Adrenal gland (tissue), 12 donors: ENCODE results near the gene PSME1. TPM values are rescaled to one million over a fixed set of nuclear protein-coding genes. Genes with fewer than 3 reads are reported as not detected.

Source experiments
- DNase-seq, 7 donors: peaks; one replicate each; pipeline ENCODE4 v3.0.0-alpha.2; 2019 to 2020
- H3K27ac ChIP-seq, 5 donors: fragments of 200-600 bp; sonication (generic) in 4 of 5; 1 replicate in 3 of 5; 2 replicates in 2 of 5; pipeline versions ENCODE4 v1.5.1 to v1.8.0; 2016 to 2020; ENCODE audit warnings: mild to moderate bottlenecking in 1 of 5
- H3K27me3 ChIP-seq: fragments of 200-600 bp; 2 replicates; pipeline ENCODE4 v1.8.0; 2021
- H3K36me3 ChIP-seq, 2 donors: fragments of 200-600 bp; replicated peaks in 1 of 2; 1 replicate in 1 of 2; 2 replicates in 1 of 2; pipeline versions ENCODE4 v1.5.1 to v1.8.0; 2018 to 2022
- H3K4me1 ChIP-seq, 2 donors: fragments of 200-600 bp; replicated peaks in 1 of 2; 1 replicate in 1 of 2; 2 replicates in 1 of 2; pipeline versions ENCODE4 v1.5.1 to v1.8.0; 2018 to 2021
- H3K4me3 ChIP-seq, 4 donors: fragments of 200-600 bp; sonication (generic) in 3 of 4; one replicate each; pipeline ENCODE4 v1.5.1; 2016 to 2018
- H3K9me3 ChIP-seq, 3 donors: fragments of 200-600 bp; sonication (generic) in 1 of 3; replicated peaks in 1 of 3; 1 replicate in 2 of 3; 2 replicates in 1 of 3; pipeline versions ENCODE4 v1.5.1 to v1.8.0; 2016 to 2021
- POLR2A ChIP-seq, 2 donors: fragments of 450-650 bp; IDR thresholded peaks; one replicate each; pipeline ENCODE4 v1.6.1; 2017; ENCODE audit warnings: antibody characterized with exemption in 2 of 2, mild to moderate bottlenecking in 2 of 2, moderate library complexity in 1 of 2
- WGBS, 4 donors: extraction: QIAGEN DNeasy Blood & Tissue Kit in 2 of 4; methylation state at CpG; one replicate each; pipeline versions ENCODE4 v1.1.5 to v1.1.7; 2013 to 2017; 5-methylcytosine and 5-hydroxymethylcytosine counted together
- intact Hi-C, 2 donors: fragments of 100-400 bp; cut with DNase I; formaldehyde crosslinking; loops; one replicate each; pipeline versions ENCODE4 v1.14.1 to v1.15.0; 2022 to 2023
- polyA plus RNA-seq, 3 donors: library from polyadenylated mRNA; stranded (reverse); fragments of 200-250 nt in 2 of 3; fragments of 350-450 nt in 1 of 3; fragmentation: Illumina TruSeq in 1 of 3; extraction: RNeasy Lipid Tissue Mini Kit (QIAGEN cat#74804) in 1 of 3; gene quantifications; one replicate each; pipeline ENCODE4 v1.2.3, GENCODE V29; 2013 to 2014
- total RNA-seq, 9 donors: library from RNA; depleted of rRNA in 4 of 9; stranded (reverse); fragments of >200 nt in 4 of 9; fragments of 120-200 nt in 1 of 9; fragmentation: NEBNext Ultra II Directional in 1 of 9; extraction: Animal tissue kit (Norgen Biotek cat#: 25700) in 1 of 9; gene quantifications; one replicate each; pipeline versions ENCODE4 v1.1.0 to v1.2.4, GENCODE V29; 2013 to 2023
- TF ChIP-seq, protein P1 (sequence below), 6 experiments: fragments of 450-650 bp in 4 of 6; fragments of 200-600 bp in 2 of 6; sonication (generic) in 1 of 6; IDR thresholded peaks; 1 replicate in 5 of 6; 2 replicates in 1 of 6; pipeline versions ENCODE4 v1.5.1 to v1.8.0; 2016 to 2021; ENCODE audit warnings: antibody characterized with exemption in 6 of 6, mild to moderate bottlenecking in 2 of 6, moderate library complexity in 1 of 6
- donor health status: healthy with polysubstance abuse.
- donor health status: Bipolar disorder and iron deficiency.
- donor health status: DM: yes; HTN: yes; CAD: no.
- donor health status: DM: no; HTN: no; CAD: no.
- donor health status: DM: no; HTN: no; CAD: no.
- donor health status: DM: yes; HTN: yes; CAD: no.

The PSME1 gene
- total and polyA plus RNA-seq, 12 donors = 205 to 386 (median 283) TPM

DNA sequence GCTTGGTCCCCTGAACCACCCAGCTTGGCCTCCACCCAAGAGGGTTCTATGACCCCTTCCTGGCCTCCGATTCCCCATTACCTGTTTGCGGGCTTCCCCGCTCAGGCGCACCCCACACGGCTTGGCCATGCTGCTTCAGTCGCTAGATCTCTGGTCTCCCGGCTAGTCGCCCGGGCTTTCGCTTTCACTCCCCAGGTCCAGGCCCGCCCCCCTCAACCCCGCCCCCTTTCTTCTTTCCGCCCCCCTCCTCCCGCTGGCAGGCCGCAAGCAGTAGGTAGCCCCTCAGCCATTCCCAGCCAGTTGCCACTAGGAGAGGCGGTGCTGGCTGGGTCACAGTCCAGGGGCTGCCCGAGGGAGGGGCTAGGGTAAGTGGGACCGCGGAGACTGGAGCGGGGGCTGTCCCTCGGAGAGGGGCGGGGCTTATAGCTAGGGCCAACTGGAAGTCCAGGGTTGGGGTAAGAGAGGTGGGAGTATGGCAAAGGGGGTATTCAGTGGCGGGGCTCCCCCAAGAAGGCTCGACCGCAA lies 10.5 kb downstream of the PSME1 start, which contains the start of gene PSME2:
TSS of gene PSME2 (minus strand) at position 158 of the 525 bp plus-strand sequence. CDS start at position 129, 29 bp downstream.
- Histone ChIP-seq H3K36me3 (peaks cover 0 to 55% of the 10 kb centered on the region in 2 donors), H3K27me3 (no peaks in the 10 kb centered on the region), H3K9me3 (no peaks in the 10 kb centered on the region), H3K4me3 (peak within 1 kb of the TSS; percentile 74 to 99 (median 78)), H3K4me1 (peaks cover 21 to 42% of the 10 kb centered on the region in 2 donors), H3K27ac (peak within 1 kb of the TSS; percentile 72 to 92 (median 84))
- peak; percentile 93 to 98 (median 98) for DNase-seq
- WGBS, 4 donors = 0 to 2% (median 0%) methylated on average over 15 to 25 of the region's 25 CpGs
- TF ChIP-seq POLR2A (IDR thresholded peaks at IDR 0.05) = peak in 1 of 2 donors; percentile 66
- TF ChIP-seq, protein P1, sequence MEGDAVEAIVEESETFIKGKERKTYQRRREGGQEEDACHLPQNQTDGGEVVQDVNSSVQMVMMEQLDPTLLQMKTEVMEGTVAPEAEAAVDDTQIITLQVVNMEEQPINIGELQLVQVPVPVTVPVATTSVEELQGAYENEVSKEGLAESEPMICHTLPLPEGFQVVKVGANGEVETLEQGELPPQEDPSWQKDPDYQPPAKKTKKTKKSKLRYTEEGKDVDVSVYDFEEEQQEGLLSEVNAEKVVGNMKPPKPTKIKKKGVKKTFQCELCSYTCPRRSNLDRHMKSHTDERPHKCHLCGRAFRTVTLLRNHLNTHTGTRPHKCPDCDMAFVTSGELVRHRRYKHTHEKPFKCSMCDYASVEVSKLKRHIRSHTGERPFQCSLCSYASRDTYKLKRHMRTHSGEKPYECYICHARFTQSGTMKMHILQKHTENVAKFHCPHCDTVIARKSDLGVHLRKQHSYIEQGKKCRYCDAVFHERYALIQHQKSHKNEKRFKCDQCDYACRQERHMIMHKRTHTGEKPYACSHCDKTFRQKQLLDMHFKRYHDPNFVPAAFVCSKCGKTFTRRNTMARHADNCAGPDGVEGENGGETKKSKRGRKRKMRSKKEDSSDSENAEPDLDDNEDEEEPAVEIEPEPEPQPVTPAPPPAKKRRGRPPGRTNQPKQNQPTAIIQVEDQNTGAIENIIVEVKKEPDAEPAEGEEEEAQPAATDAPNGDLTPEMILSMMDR (IDR thresholded peaks at IDR 0.05) = peak in 1 of 6 experiments; percentile 10
- intact Hi-C loops = no loop called here

DNA sequence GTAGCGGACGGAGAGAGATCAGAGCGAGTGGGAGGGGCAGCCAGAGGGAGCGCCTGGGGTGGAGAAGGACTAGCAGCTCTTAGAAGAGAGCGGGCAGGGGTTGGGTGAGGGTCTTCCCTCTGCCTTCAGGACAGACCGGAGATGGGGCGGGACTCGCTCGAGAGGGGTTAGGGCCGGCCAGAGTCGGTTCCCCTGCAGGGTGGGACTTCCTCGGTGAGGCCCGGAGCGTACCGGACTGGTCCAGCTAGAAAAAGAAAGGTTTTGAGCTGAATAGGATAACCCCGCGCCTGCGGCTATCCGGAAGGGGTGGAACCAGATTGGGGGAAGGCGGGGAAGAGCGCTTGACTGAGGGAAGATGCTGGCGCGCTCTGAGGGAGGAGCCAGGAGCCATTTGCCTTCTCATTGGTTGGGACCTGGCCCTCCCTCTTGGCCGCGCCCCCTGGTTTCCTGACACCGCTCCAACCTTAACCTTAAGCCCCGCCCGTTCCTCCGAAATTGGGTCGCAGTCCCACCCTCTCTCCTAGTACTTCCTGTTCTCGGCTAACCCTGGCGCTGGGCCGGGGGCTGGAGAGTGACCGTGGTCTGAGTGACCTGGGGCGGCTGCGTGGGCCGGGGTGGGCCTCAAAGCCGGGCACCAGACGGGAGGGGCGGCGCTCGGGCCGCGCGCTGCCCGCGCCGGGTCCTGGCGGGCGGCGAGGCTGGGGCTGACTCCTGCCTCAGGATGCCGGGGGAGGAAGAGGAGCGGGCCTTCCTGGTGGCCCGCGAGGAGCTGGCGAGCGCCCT lies 11.2 kb downstream of the PSME1 start, which contains the start of gene RNF31:
TSS of gene RNF31 (plus strand) at position 521 of the 783 bp plus-strand sequence. CDS start at position 722, 201 bp downstream.
- WGBS, 4 donors = 0 to 3% (median 1%) methylated on average over 11 to 57 of the region's 57 CpGs
- Histone ChIP-seq H3K4me3 (peak within 1 kb of the TSS; percentile 74 to 99 (median 78)), H3K4me1 (peaks cover 18 to 38% of the 10 kb centered on the region in 2 donors), H3K9me3 (no peaks in the 10 kb centered on the region), H3K27ac (peak within 1 kb of the TSS; percentile 72 to 92 (median 84)), H3K27me3 (no peaks in the 10 kb centered on the region), H3K36me3 (peaks cover 0 to 61% of the 10 kb centered on the region in 2 donors)
- peak; percentile 42 to 64 for TF ChIP-seq POLR2A (IDR thresholded peaks at IDR 0.05)
- TF ChIP-seq, protein P1 (IDR thresholded peaks at IDR 0.05) = no peak
- DNase-seq = peak; percentile 97 to 99 (median 99)
- intact Hi-C loops = no loop called here

DNA sequence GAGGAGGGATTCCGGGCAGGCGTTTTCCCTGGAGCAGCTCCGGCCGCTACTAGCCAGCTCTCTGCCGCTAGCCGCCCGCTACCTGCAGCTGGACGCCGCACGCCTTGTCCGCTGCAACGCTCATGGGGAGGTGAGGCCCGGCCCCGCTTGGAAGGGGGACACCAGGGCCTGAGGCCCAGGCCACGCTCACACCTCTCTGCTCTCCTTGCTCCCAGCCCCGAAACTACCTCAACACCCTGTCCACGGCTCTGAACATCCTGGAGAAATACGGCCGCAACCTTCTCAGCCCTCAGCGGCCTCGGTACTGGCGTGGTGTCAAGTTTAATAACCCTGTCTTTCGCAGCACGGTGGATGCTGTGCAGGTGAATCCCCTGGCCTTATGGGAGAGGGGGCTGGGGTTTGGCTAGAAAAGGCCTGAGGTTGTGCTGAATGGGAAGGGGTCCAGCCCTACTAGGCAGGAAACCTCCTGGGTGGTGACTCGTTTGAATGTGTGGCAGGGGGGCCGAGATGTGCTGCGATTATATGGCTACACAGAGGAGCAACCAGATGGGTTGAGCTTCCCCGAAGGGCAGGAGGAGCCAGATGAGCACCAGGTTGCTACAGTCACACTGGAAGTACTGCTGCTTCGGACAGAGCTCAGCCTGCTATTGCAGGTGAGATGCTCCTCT lies 11.9 kb downstream of the PSME1 start:
- H3K36me3 ChIP-seq = peaks cover 0 to 66% of the 10 kb centered on the region in 2 donors
- peaks cover 16 to 34% of the 10 kb centered on the region in 2 donors for H3K4me1 ChIP-seq
- no peaks in the 10 kb centered on the region for H3K27me3 ChIP-seq
- peak overlapping the region; percentile 29 to 99 (median 70) for H3K4me3 ChIP-seq
- H3K9me3 ChIP-seq = no peaks in the 10 kb centered on the region
- H3K27ac ChIP-seq = peak overlapping the region; percentile 64 to 92 (median 84)
- no peak for DNase-seq
- intact Hi-C loops = no loop called here
- TF ChIP-seq, protein P1 (IDR thresholded peaks at IDR 0.05) = no peak
- TF ChIP-seq POLR2A (IDR thresholded peaks at IDR 0.05) = no peak
- 3 to 5% (median 5%) methylated on average over 13 to 29 of the region's 29 CpGs for WGBS, 4 donors
